Progenitor cell of endocrine pancreas (in vitro differentiated cells): ENCODE measurements around the gene SMPD2. TPM values are rescaled to one million over a fixed set of nuclear protein-coding genes. Genes with fewer than 3 reads are reported as not detected.

Experiments used
- DNase-seq: peaks from one replicate; pipeline ENCODE4 v3.0.0; 2021; ENCODE audit warnings: low spot score; ENCODE audit not compliant: unreplicated experiment
- H3K27ac Mint-ChIP-seq: 2 replicates; pipeline ENCODE4 v1.8.0; 2021; ENCODE audit warnings: mild to moderate bottlenecking, moderate library complexity, mixed read lengths
- H3K27me3 Mint-ChIP-seq: 2 replicates; pipeline ENCODE4 v1.8.0; 2021; ENCODE audit warnings: mixed read lengths
- H3K36me3 Mint-ChIP-seq: 2 replicates; pipeline ENCODE4 v1.8.0; 2022; ENCODE audit warnings: mixed read lengths; ENCODE audit not compliant: insufficient read depth
- H3K4me1 Mint-ChIP-seq: 2 replicates; pipeline ENCODE4 v1.8.0; 2021; ENCODE audit warnings: low read depth, mixed read lengths
- H3K4me3 Mint-ChIP-seq: 2 replicates; pipeline ENCODE4 v1.8.0; 2021; ENCODE audit warnings: low read depth, mild to moderate bottlenecking, moderate library complexity, mixed read lengths
- H3K9me3 Mint-ChIP-seq: 2 replicates; pipeline ENCODE4 v1.8.0; 2021; ENCODE audit warnings: low read depth, mixed read lengths
- CTCF ChIP-seq: fragments of 200-600 bp; sonication (generic); IDR thresholded peaks from one replicate; pipeline ENCODE4 v1.5.0; 2021; ENCODE audit warnings: antibody characterized with exemption, mild to moderate bottlenecking; ENCODE audit not compliant: unreplicated experiment
- total RNA-seq: library from RNA; stranded (reverse); gene quantifications from 2 replicates; pipeline ENCODE4 v1.2.1, GENCODE V29; 2021

SMPD2 gene
- total RNA-seq, 1 donor from 2014 or later = 13.6 TPM

GRCh38 chr6:109406196-109406595, 34.3 kb upstream of the SMPD2 start:
- Mint-ChIP-seq H3K4me3 (no peak overlapping the region), H3K9me3 (peaks cover 5% of the 10 kb centered on the region), H3K27me3 (no peaks in the 10 kb centered on the region), H3K36me3 (peaks cover 4% of the 10 kb centered on the region), H3K4me1 (no peaks in the 10 kb centered on the region), H3K27ac (no peak overlapping the region)
- no peak for DNase-seq
- no peak for TF ChIP-seq CTCF

GRCh38 chr6:109411034-109411433, 29.5 kb upstream of the SMPD2 start:
- H3K9me3 Mint-ChIP-seq = peaks cover 18% of the 10 kb centered on the region

GRCh38 chr6:109417646-109418045, 22.9 kb upstream of the SMPD2 start:
- Mint-ChIP-seq H3K4me3 (no peak overlapping the region), H3K36me3 (peaks cover 16% of the 10 kb centered on the region), H3K9me3 (peaks cover 8% of the 10 kb centered on the region)

More at GRCh38 chr6:109411034-109411433, 29.5 kb upstream of the SMPD2 start:
- DNase-seq = no peak
- no peak for TF ChIP-seq CTCF
- Mint-ChIP-seq H3K4me1 (no peaks in the 10 kb centered on the region), H3K36me3 (peaks cover 20% of the 10 kb centered on the region), H3K4me3 (no peak overlapping the region), H3K27ac (no peak overlapping the region), H3K27me3 (no peaks in the 10 kb centered on the region)

GRCh38 chr6:109420751-109421150, 19.8 kb upstream of the SMPD2 start:
- H3K4me1 Mint-ChIP-seq = peaks cover 4% of the 10 kb centered on the region
- DNase-seq = no peak
- H3K27ac Mint-ChIP-seq = no peak overlapping the region

More at GRCh38 chr6:109417646-109418045, 22.9 kb upstream of the SMPD2 start:
- TF ChIP-seq CTCF = no peak
- H3K27me3 Mint-ChIP-seq = no peaks in the 10 kb centered on the region
- no peaks in the 10 kb centered on the region for H3K4me1 Mint-ChIP-seq
- no peak for DNase-seq
- H3K27ac Mint-ChIP-seq = no peak overlapping the region

GRCh38 chr6:109421184-109421583, 19.3 kb upstream of the SMPD2 start:
- no peak for TF ChIP-seq CTCF
- no peak for DNase-seq
- Mint-ChIP-seq H3K27me3 (no peaks in the 10 kb centered on the region), H3K4me1 (peaks cover 4% of the 10 kb centered on the region), H3K27ac (no peak overlapping the region), H3K4me3 (no peak overlapping the region), H3K36me3 (peaks cover 5% of the 10 kb centered on the region), H3K9me3 (no peaks in the 10 kb centered on the region)

More at GRCh38 chr6:109420751-109421150, 19.8 kb upstream of the SMPD2 start:
- Mint-ChIP-seq H3K4me3 (no peak overlapping the region), H3K9me3 (no peaks in the 10 kb centered on the region), H3K27me3 (no peaks in the 10 kb centered on the region), H3K36me3 (peaks cover 5% of the 10 kb centered on the region)
- TF ChIP-seq CTCF = no peak
